Measurements from ENCODE around the gene ABCA13.
"Not testable (repeated sequence)": the region's sequence is repeated elsewhere in the genome, so short reads cannot be mapped to it uniquely, and the experiment has no call there.

ABCA13 gene, protein sequence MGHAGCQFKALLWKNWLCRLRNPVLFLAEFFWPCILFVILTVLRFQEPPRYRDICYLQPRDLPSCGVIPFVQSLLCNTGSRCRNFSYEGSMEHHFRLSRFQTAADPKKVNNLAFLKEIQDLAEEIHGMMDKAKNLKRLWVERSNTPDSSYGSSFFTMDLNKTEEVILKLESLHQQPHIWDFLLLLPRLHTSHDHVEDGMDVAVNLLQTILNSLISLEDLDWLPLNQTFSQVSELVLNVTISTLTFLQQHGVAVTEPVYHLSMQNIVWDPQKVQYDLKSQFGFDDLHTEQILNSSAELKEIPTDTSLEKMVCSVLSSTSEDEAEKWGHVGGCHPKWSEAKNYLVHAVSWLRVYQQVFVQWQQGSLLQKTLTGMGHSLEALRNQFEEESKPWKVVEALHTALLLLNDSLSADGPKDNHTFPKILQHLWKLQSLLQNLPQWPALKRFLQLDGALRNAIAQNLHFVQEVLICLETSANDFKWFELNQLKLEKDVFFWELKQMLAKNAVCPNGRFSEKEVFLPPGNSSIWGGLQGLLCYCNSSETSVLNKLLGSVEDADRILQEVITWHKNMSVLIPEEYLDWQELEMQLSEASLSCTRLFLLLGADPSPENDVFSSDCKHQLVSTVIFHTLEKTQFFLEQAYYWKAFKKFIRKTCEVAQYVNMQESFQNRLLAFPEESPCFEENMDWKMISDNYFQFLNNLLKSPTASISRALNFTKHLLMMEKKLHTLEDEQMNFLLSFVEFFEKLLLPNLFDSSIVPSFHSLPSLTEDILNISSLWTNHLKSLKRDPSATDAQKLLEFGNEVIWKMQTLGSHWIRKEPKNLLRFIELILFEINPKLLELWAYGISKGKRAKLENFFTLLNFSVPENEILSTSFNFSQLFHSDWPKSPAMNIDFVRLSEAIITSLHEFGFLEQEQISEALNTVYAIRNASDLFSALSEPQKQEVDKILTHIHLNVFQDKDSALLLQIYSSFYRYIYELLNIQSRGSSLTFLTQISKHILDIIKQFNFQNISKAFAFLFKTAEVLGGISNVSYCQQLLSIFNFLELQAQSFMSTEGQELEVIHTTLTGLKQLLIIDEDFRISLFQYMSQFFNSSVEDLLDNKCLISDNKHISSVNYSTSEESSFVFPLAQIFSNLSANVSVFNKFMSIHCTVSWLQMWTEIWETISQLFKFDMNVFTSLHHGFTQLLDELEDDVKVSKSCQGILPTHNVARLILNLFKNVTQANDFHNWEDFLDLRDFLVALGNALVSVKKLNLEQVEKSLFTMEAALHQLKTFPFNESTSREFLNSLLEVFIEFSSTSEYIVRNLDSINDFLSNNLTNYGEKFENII (N-terminal part only)

DNA sequence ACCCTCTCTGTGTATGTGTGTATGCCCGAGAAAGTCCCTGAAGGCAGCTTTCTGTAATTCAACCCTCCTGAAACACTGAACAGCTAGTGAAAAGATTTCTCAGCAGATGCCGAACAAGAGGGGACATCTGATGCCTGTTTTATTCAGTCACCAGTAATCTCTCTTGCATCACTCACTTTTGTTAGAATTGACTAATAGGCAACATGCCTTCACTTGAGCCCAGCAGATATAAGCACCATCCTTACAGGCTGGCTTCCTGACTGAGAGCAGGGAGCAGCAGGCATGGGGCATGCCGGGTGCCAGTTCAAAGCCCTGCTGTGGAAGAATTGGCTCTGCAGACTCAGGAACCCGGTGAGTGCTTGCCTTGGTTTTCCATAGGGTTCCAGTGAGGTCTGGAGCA lies at the start of gene ABCA13:
TSS of gene ABCA13 (plus strand) at position 257 of the 400 bp plus-strand sequence. CDS start at position 283, 26 bp downstream.
- DNase-seq (ENCODE audit: low spot score): no peak

- no peak for DNase-seq (ENCODE audit: low spot score)
Observed at GRCh38 chr7:48126037-48126436, 45.2 kb upstream of the ABCA13 start.

GRCh38 chr7:48130658-48131108 lies 40.6 kb upstream of the ABCA13 start:
- no peak for DNase-seq (ENCODE audit: low spot score)

DNA sequence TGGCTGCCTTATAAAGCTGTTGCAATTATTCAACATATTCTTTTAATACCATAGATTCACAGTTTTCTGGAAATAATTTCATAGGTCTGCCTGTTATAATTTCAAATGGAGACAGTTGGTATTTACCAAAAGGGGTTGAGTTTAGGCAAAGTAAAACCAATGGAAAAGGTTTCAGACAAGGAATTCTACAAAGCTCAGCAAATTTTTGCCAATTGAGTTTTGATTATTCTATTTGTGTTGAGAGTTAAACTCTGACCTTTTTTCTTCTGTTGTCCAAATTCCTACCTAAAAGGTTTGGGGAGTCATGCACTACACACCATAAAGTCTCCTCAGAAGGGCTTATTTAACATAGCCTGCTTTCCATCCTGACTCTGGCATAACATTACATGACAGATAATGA lies 38.5 kb upstream of the ABCA13 start:
- no peak for DNase-seq (ENCODE audit: low spot score)

DNA sequence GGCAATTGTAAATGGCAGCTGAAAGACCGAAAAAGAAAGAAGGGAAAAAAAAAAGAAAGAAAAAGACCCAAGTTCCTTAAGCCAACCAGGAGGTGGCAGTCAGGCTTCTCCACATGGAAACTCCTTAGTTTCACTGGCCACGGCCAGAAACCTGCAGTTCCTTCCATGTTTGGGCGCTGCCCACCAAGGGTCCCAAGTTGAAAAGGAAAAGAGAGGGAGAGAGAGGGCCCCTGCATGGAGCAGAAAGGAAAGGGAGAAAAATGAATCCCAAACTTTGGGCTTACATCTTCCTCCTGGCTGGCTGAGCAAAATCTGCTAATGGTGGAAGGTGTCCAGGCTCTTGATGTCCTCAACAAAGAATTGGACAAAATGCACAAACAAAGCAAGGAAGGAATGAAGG lies 31.8 kb upstream of the ABCA13 start:
- no peak for DNase-seq (ENCODE audit: low spot score)

DNA sequence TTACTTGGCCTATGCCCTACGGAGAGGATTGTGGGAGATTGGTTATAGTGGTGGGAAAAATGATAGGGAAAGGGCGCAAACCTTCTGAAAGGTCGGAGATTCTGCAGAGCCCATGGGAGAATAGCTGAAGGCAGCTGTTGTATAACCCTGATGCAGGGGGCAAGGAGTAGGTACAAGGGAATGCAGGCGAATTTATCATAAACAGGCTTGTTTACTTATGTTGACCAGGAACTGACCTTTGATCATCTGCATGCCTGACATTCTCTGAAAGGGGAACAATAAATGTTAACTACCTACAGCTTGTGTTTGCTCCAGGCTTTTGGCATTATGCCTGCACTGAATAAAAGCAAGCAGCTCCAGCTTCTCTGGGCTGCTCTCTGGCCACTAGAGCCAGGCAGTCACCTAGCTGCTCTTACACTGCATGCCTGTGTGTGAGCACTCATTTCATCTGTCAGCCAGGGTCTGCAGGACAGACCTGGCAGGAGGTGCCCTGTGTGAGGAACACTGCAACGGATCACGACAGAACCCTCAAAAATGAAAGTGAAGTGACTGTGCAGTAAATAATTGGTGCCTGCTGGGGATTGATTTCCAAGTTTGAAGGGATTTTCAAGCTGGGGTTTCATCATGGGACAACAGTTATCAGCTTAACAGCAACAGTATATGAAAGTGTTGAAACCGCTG lies 31.1 kb upstream of the ABCA13 start:
- DNase-seq (ENCODE audit: low spot score): no peak

- DNase-seq (ENCODE audit: low spot score): no peak
Observed at GRCh38 chr7:48141521-48141920, 29.7 kb upstream of the ABCA13 start.

DNA sequence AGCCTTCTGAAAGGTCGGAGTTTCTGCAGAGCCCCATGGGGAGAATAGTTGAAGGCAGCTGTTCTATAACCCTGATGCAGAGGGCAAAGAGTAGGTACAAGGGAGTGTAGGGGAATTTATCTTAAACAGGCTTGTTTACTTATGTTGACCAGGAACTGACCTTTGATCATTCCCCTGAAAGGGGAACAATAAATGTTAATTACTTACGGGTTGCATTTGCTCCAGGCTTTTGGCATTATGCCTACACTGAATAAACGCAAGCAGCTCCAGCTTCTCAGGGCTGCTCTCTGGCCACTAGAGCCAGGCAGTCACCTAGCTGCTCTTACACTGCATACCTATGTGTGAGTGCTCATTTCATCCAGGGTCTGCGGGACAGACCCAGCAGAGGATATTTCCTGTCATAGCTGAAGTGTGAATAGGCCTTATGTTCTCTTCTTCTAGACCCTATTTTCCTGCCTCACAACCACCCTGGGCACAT lies 26.9 kb upstream of the ABCA13 start:
- no peak for DNase-seq (ENCODE audit: low spot score)

DNA sequence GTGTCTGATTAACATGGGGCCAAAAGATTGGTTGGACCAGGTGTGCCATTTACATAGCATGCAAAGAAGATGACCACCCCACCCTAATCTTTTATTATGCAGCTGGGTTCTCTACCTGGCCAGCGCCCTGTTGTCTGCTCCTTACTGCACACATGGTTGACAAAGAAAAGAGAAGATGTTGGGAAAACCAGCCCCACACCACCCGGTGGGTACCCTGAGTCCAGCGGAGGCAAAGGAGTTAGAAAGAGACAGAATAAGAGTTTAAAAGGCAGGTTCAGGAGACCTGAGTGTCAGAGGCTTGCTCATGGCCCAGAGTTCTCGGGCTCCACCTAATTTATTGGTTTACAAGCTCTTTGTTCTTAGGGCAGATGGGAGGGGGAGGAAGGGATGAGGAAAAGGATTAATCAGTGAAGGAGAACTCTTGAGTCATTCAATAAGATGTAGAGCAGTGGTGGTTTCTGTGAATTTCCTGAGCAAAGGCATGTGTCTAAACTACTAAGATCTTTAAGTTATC lies 24.1 kb upstream of the ABCA13 start:
- no peak for DNase-seq (ENCODE audit: low spot score)

DNA sequence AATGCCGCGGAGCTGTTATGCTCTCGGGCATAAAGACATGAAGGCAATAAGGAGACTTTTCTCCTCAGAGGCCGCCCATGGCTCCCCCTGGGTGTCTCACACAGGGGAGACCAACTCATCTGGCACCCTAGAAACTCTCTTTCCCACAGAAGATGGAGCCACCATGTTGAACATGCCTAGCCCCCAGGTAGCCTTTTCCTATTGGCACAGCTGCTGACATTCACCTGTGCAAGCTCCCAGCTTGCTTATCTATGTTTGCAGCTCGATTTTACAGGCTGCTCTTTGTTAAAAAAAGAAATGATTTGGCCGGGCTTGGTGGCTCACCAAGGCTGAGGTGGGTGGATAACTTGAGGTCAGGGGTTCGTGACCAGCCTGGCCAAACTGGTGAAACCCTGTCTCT lies 23.6 kb upstream of the ABCA13 start:
- DNase-seq (ENCODE audit: low spot score): not testable (repeated sequence)

GRCh38 chr7:48148311-48148710 lies 22.9 kb upstream of the ABCA13 start:
- DNase-seq (ENCODE audit: low spot score): no peak

GRCh38 chr7:48149058-48149457 lies 22.2 kb upstream of the ABCA13 start:
- no peak for DNase-seq (ENCODE audit: low spot score)

GRCh38 chr7:48150086-48150485 lies 21.2 kb upstream of the ABCA13 start:
- no peak for DNase-seq (ENCODE audit: low spot score)

GRCh38 chr7:48154792-48155413 lies 16.4 kb upstream of the ABCA13 start:
- peak; percentile 26 for DNase-seq (ENCODE audit: low spot score)

DNA sequence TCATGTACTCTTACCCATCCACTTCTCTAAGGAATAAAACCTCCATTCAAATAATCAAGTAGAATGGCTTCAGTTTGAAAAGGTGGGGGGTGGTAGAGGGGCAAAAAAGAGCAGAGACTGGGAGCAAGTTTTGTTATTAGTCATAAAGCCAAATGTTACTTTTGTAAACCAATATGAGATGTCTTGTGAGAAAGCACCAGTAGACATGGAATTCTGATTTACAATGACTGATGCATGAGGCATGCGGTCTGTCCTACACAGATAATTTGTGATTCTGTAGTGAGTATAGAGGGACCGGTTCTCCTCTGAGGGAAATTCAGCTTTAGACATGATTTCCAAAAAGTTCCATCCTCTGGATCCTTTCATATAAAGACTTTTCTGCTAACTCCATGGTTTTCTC lies 12.9 kb upstream of the ABCA13 start:
- peak; percentile 37 for DNase-seq (ENCODE audit: low spot score)

DNA sequence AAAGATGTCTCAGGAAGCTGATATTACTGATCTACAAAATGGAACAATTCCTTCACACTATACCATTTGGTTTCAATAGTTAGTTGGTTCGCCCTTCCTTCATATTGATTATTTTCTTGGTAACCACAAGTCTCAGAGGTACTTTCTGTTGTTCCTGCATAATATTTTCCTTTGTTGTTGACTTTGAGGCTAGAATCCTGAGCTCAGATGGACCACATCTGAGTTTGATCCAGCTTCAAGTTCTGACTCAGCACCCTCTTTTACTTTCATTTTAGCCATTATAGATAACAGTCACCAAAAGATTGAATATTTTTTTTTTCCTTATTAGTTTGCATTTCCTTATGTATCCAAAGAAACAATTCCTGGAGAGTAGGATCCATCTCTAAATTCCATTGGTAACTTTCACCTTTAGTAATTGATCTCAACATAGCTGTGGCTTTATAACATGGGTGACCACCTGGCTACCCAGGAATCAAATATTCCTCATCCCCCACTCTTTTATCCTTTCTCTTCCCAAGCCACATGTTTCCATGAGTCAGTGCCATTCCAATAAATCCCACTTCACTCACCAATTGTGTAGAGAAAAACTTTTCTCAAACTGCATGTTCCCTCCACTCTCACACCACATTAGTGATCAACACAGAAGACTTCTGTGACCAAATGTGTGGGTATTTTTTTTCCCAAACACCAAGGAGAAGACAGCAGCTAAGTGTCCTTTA lies 9.7 kb upstream of the ABCA13 start:
- DNase-seq (ENCODE audit: low spot score): no peak

GRCh38 chr7:48165157-48165556 lies 6.1 kb upstream of the ABCA13 start:
- DNase-seq (ENCODE audit: low spot score): no peak

- DNase-seq (ENCODE audit: low spot score): no peak
Observed at GRCh38 chr7:48168159-48168558, 3.1 kb upstream of the ABCA13 start.

- DNase-seq (ENCODE audit: low spot score): no peak
Observed at GRCh38 chr7:48170506-48170905, 752 bp upstream of the ABCA13 start.

DNA sequence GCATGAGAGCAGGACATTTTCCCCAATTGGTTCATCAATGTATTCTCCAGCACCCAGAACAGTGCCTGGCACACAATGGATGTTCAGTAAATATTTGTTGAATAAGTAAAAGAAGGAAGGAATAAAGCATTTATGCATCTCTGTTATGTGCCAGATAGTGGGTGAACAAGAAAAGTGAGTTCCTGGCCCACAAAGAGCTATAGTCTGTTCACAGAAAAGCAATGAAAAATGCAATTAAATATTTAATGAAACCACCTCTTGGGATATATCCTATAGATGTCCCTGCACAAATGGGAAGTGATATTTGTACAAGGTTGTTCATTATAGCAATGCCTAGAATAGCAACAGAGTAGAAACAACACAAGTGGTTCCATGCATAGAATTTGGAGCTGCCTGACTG lies 2.1 kb downstream of the ABCA13 start:
- DNase-seq (ENCODE audit: low spot score): no peak

Data from hepatic stellate cell (primary cell).